GM21825 (cell line): ENCODE data around the gene LPIN1.

Source experiments
- ATAC-seq: cut with Tn5 transposase; IDR thresholded peaks from one replicate; pipeline ENCODE4 v1.9.1; 2021; ENCODE audit warnings: mild to moderate bottlenecking, moderate library complexity; ENCODE audit not compliant: unreplicated experiment

LPIN1 gene

GRCh38 chr2:11746376-11746806 is at the start of gene LPIN1:
Gene LPIN1 (plus strand): TSS chr2:11746632. CDS start chr2:11765542, 18,910 bp downstream.
- ATAC-seq: peak; percentile 54

GRCh38 chr2:11696736-11697102 is 49.7 kb upstream of the LPIN1 start:
- no peak for ATAC-seq

GRCh38 chr2:11697103-11697871 is 49.1 kb upstream of the LPIN1 start:
- no peak for ATAC-seq

- no peak for ATAC-seq
Observed at GRCh38 chr2:11698009-11698922, 48.2 kb upstream of the LPIN1 start.

GRCh38 chr2:11699686-11700670 is 46.5 kb upstream of the LPIN1 start:
- ATAC-seq: no peak

GRCh38 chr2:11701206-11701605 is 45.2 kb upstream of the LPIN1 start:
- ATAC-seq: no peak

- no peak for ATAC-seq
Observed at GRCh38 chr2:11701751-11702301, 44.6 kb upstream of the LPIN1 start.

- no peak for ATAC-seq
Observed at GRCh38 chr2:11702946-11703345, 43.5 kb upstream of the LPIN1 start.

- ATAC-seq: no peak
Observed at GRCh38 chr2:11703700-11704099, 42.7 kb upstream of the LPIN1 start.

GRCh38 chr2:11705063-11705462 is 41.4 kb upstream of the LPIN1 start:
- ATAC-seq: no peak

GRCh38 chr2:11705711-11706110 is 40.7 kb upstream of the LPIN1 start:
- ATAC-seq: no peak

GRCh38 chr2:11708106-11708505 is 38.3 kb upstream of the LPIN1 start:
- ATAC-seq: no peak

- no peak for ATAC-seq
Observed at GRCh38 chr2:11709293-11709692, 37.1 kb upstream of the LPIN1 start.

- ATAC-seq: no peak
Observed at GRCh38 chr2:11710210-11710609, 36.2 kb upstream of the LPIN1 start.

- ATAC-seq: no peak
Observed at GRCh38 chr2:11710632-11711353, 35.6 kb upstream of the LPIN1 start.

GRCh38 chr2:11711354-11711716 is 35.1 kb upstream of the LPIN1 start:
- no peak for ATAC-seq

GRCh38 chr2:11711751-11712150 is 34.7 kb upstream of the LPIN1 start:
- ATAC-seq: no peak

GRCh38 chr2:11712866-11713265 is 33.6 kb upstream of the LPIN1 start:
- ATAC-seq: no peak

GRCh38 chr2:11713815-11714214 is 32.6 kb upstream of the LPIN1 start:
- ATAC-seq: no peak
